ENCODE data around the gene XDH.

DNA sequence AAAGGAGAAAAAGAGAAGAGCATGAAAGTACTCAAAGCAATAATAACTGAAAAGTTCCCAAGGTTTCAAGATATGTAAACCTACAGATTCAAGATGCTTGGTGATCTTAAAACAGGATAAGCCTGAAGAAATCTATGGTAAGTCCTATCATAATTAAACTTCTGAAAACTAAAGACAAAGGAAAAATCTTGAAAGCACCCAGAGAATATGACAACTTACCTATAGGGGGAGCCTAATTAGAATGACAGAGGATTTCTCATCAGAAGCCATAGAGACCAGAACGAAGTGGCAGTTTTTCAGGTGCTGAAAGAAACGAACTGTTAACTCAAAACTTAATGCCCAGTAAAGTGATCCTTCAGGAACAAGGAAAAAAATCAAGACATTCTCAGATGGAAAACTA, 59.7 kb downstream of the XDH start:
- TF ChIP-seq POLR2AphosphoS5 (IDR thresholded peaks at IDR 0.05) (no peak), CTCF (IDR thresholded peaks at IDR 0.05) (no peak)
